GM23338 (cell line): ENCODE measurements around the gene TAF1B. TPM values are rescaled to one million over a fixed set of nuclear protein-coding genes. Genes with fewer than 3 reads are reported as not detected.

Experiments used
- ATAC-seq: fragments of 200-7000 bp; cut with Tn5 transposase; 3 replicates; pipeline ENCODE4 v1.9.1; 2020
- DNase-seq: peaks from one replicate; pipeline ENCODE4 v3.0.0-alpha.2; 2015; ENCODE audit warnings: low spot score
- H2AFZ ChIP-seq: fragments of 200-600 bp; sonication (generic); 2 replicates; pipeline ENCODE4 v1.8.0; 2016; ENCODE audit warnings: antibody characterized with exemption, mild to moderate bottlenecking, moderate library complexity
- H3F3A ChIP-seq: fragments of 200-600 bp; sonication (generic); replicated peaks from 2 replicates; pipeline ENCODE4 v1.8.0; 2017; ENCODE audit warnings: antibody characterized with exemption, mixed run types, low read depth
- H3K27ac ChIP-seq: fragments of 200-600 bp; sonication (generic); 2 replicates; pipeline ENCODE4 v1.6.1; 2016; ENCODE audit warnings: low read depth
- H3K27me3 ChIP-seq: fragments of 200-600 bp; sonication (generic); 2 replicates; pipeline ENCODE4 v1.8.0; 2016; ENCODE audit warnings: mild to moderate bottlenecking, mixed run types, moderate library complexity; ENCODE audit not compliant: insufficient read depth
- H3K36me3 ChIP-seq: fragments of 200-600 bp; sonication (generic); 2 replicates; pipeline ENCODE4 v1.8.0; 2016; ENCODE audit warnings: mild to moderate bottlenecking; ENCODE audit not compliant: insufficient read depth
- H3K4me1 ChIP-seq: fragments of 200-600 bp; sonication (generic); 2 replicates; pipeline ENCODE4 v1.8.0; 2016; ENCODE audit warnings: mild to moderate bottlenecking, moderate library complexity; ENCODE audit not compliant: insufficient read depth
- H3K4me2 ChIP-seq: fragments of 200-600 bp; sonication (generic); 2 replicates; pipeline ENCODE4 v1.7.1; 2017; ENCODE audit warnings: mixed run types
- H3K4me3 ChIP-seq: fragments of 200-600 bp; sonication (generic); 2 replicates; pipeline ENCODE4 v1.6.1; 2016; ENCODE audit warnings: mixed run types
- H3K79me2 ChIP-seq: fragments of 200-600 bp; sonication (generic); replicated peaks from 2 replicates; pipeline ENCODE4 v1.8.0; 2017; ENCODE audit warnings: mild to moderate bottlenecking; ENCODE audit not compliant: insufficient read depth
- H3K9me2 ChIP-seq: fragments of 200-600 bp; sonication (generic); 2 replicates; pipeline ENCODE4 v1.8.0; 2017; ENCODE audit not compliant: insufficient read depth
- H4K20me1 ChIP-seq: fragments of 200-600 bp; sonication (generic); replicated peaks from 2 replicates; pipeline ENCODE4 v1.8.0; 2017; ENCODE audit warnings: mild to moderate bottlenecking; ENCODE audit not compliant: insufficient read depth
- H3K27ac Mint-ChIP-seq: 2 replicates; pipeline ENCODE4 v1.8.0; 2020; ENCODE audit warnings: inconsistent platforms, mild to moderate bottlenecking, moderate library complexity, mixed read lengths
- H3K27me3 Mint-ChIP-seq: 3 replicates; pipeline ENCODE4 v1.8.0; 2022; ENCODE audit warnings: low read depth, mild to moderate bottlenecking, moderate library complexity, mixed read lengths, inconsistent platforms; ENCODE audit not compliant: insufficient read depth, poor library complexity
- H3K36me3 Mint-ChIP-seq: 3 replicates; pipeline ENCODE4 v1.8.0; 2021; ENCODE audit warnings: low read depth, mild to moderate bottlenecking, inconsistent platforms, moderate library complexity, mixed read lengths
- H3K4me1 Mint-ChIP-seq: 3 replicates; pipeline ENCODE4 v1.8.0; 2020; ENCODE audit warnings: mild to moderate bottlenecking, inconsistent platforms, mixed read lengths
- H3K4me3 Mint-ChIP-seq: 3 replicates; pipeline ENCODE4 v1.8.0; 2021; ENCODE audit warnings: moderate library complexity, mild to moderate bottlenecking, inconsistent platforms, mixed read lengths
- H3K9me3 Mint-ChIP-seq: 3 replicates; pipeline ENCODE4 v1.8.0; 2020; ENCODE audit warnings: moderate library complexity, mild to moderate bottlenecking, inconsistent platforms, mixed read lengths
- CREB1 ChIP-seq: fragments of 250-450 bp; sonication (Bioruptor Pico); IDR thresholded peaks from 2 replicates; pipeline ENCODE4 v1.5.0; 2020; ENCODE audit warnings: low read depth, mild to moderate bottlenecking, moderate library complexity
- CTCF ChIP-seq, 2 experiments: fragments of 200-600 bp in 1 of 2; sonication (generic) in 1 of 2; conservative IDR thresholded peaks; 2 replicates each; pipeline versions ENCODE4 v1.5.1 to v1.6.1; 2016 to 2017; ENCODE audit warnings: antibody characterized with exemption in 2 of 2, low read depth in 2 of 2, mild to moderate bottlenecking in 2 of 2, moderate library complexity in 1 of 2
- ETS1 ChIP-seq: IDR thresholded peaks from 2 replicates; pipeline ENCODE4 v1.6.1; 2016; ENCODE audit warnings: antibody characterized with exemption
- EZH2 ChIP-seq: fragments of 200-600 bp; sonication (generic); IDR thresholded peaks from one replicate; pipeline ENCODE4 v1.8.0; 2017; ENCODE audit warnings: antibody characterized with exemption, mild to moderate bottlenecking, low read depth; ENCODE audit not compliant: unreplicated experiment
- EZH2phosphoT487 ChIP-seq: fragments of 200-600 bp; sonication (generic); IDR thresholded peaks from one replicate; pipeline ENCODE4 v1.8.1; 2018; ENCODE audit warnings: antibody characterized with exemption; ENCODE audit not compliant: unreplicated experiment
- JUNB ChIP-seq: IDR thresholded peaks from one replicate; pipeline ENCODE4 v1.6.1; 2016; ENCODE audit warnings: antibody characterized with exemption; ENCODE audit not compliant: unreplicated experiment
- NANOG ChIP-seq: IDR thresholded peaks from 2 replicates; pipeline ENCODE4 v1.6.1; 2016; ENCODE audit warnings: antibody characterized with exemption, borderline replicate concordance
- POLR2AphosphoS5 ChIP-seq: IDR thresholded peaks from 2 replicates; pipeline ENCODE4 v1.6.1; 2016; ENCODE audit warnings: antibody characterized with exemption, low read depth
- REST ChIP-seq: IDR thresholded peaks from one replicate; pipeline ENCODE4 v1.6.1; 2018; ENCODE audit warnings: antibody characterized with exemption; ENCODE audit not compliant: unreplicated experiment
- STAT1 ChIP-seq: IDR thresholded peaks from one replicate; pipeline ENCODE4 v1.6.1; 2016; ENCODE audit warnings: antibody characterized with exemption; ENCODE audit not compliant: unreplicated experiment
- ZNF114 ChIP-seq: fragments of 250-450 bp; sonication (Bioruptor Pico); IDR thresholded peaks from 2 replicates; pipeline ENCODE4 v1.5.0; 2020; ENCODE audit warnings: mild to moderate bottlenecking, moderate library complexity
- ZNF331 ChIP-seq: fragments of 250-450 bp; sonication (Bioruptor Pico); IDR thresholded peaks from 2 replicates; pipeline ENCODE4 v1.5.0; 2020; ENCODE audit warnings: low read depth, mild to moderate bottlenecking, moderate library complexity
- ZNF462 ChIP-seq: fragments of 250-450 bp; sonication (Bioruptor Pico); IDR thresholded peaks from 2 replicates; pipeline ENCODE4 v1.5.0; 2020; ENCODE audit warnings: mild to moderate bottlenecking, moderate library complexity
- polyA plus RNA-seq: library from polyadenylated mRNA; unstranded; fragments of >200 nt; fragmentation: Nextera tagmentation; extraction: Ambion mirVana; gene quantifications from 2 replicates; pipeline ENCODE4 v1.2.1, GENCODE V29; 2016
- total RNA-seq: library from RNA; depleted of rRNA; stranded (reverse); fragments of >200 nt; shearing (Covaris generic); gene quantifications from 2 replicates; pipeline ENCODE4 v1.2.3, GENCODE V29; 2014

Gene TAF1B
- total and polyA plus RNA-seq, 2 experiments from 2014 or later: 22.2 to 28.9 TPM

GRCh38 chr2:9824441-9824840 is 18.8 kb upstream of the TAF1B start:
- H3K36me3 Mint-ChIP-seq: no peaks in the 10 kb centered on the region
- no peak overlapping the region for H3K4me2 ChIP-seq
- no peaks in the 10 kb centered on the region for H3K4me1 ChIP-seq
- H3K27ac Mint-ChIP-seq: no peak overlapping the region
- H3K79me2 ChIP-seq: no peaks in the 10 kb centered on the region
- ATAC-seq (no peak), DNase-seq (no peak)
- H3K27me3 Mint-ChIP-seq: peaks cover 6% of the 10 kb centered on the region
- no peak overlapping the region for H3K27ac ChIP-seq
- no peak overlapping the region for H2AFZ ChIP-seq
- no peaks in the 10 kb centered on the region for H3K36me3 ChIP-seq
- H4K20me1 ChIP-seq: no peaks in the 10 kb centered on the region
- peaks cover 6% of the 10 kb centered on the region; the same call in 2 of the 3 replicates for H3K4me1 Mint-ChIP-seq
- H3K27me3 ChIP-seq: no peaks in the 10 kb centered on the region
- no peaks in the 10 kb centered on the region for H3F3A ChIP-seq
- no peaks in the 10 kb centered on the region for H3K9me2 ChIP-seq
- no peaks in the 10 kb centered on the region for H3K9me3 Mint-ChIP-seq
- no peak overlapping the region for H3K4me3 ChIP-seq
- no peak overlapping the region for H3K4me3 Mint-ChIP-seq
- TF ChIP-seq ZNF114 (CRISPR knock-in tag): no peak
- no peak for TF ChIP-seq NANOG
- TF ChIP-seq POLR2AphosphoS5: no peak
- no peak for TF ChIP-seq ZNF462
- TF ChIP-seq ETS1: no peak
- no peak for TF ChIP-seq EZH2
- no peak for TF ChIP-seq STAT1
- TF ChIP-seq REST: no peak
- no peak for TF ChIP-seq JUNB
- TF ChIP-seq ZNF331: no peak
- TF ChIP-seq EZH2phosphoT487: no peak
- no peak for TF ChIP-seq CTCF (conservative IDR thresholded peaks at IDR 0.05; ENCODE audit: low read depth in 2 of 2)
- TF ChIP-seq CREB1: no peak
